Panc1 (cell line): ENCODE measurements around the gene GDI2. TPM values are rescaled to one million over a fixed set of nuclear protein-coding genes. Genes with fewer than 3 reads are reported as not detected.
A peak's percentile ranks its signal among the peaks of the same experiment; 100 is the strongest.

ENCODE experiments used
- ATAC-seq: fragments of 200-7000 bp; cut with Tn5 transposase; 2 replicates; pipeline ENCODE4 v1.9.1; 2020; ENCODE audit warnings: mild to moderate bottlenecking, moderate library complexity
- BruUV-seq: library from RNA; stranded (reverse); fragments of 400-500 nt; replicated peaks from 2 replicates; lab custom pipeline; 2021; lab: Mats Ljungman, UMichigan
- CTCF ChIA-PET: fragments of 300-600 bp; sonication (Branson Sonifier 250); formaldehyde crosslinking; loops from one replicate; lab custom pipeline; 2022; ENCODE audit warnings: antibody characterized with exemption; lab: Charles Lee
- POLR2A ChIA-PET: fragments of 300-600 bp; sonication (Branson Sonifier 250); formaldehyde crosslinking; loops from one replicate; lab custom pipeline; 2022; ENCODE audit warnings: antibody characterized with exemption; lab: Charles Lee
- DNase-seq: peaks from one replicate; pipeline ENCODE4 v3.0.0-alpha.2; 2010; ENCODE audit warnings: low read depth, low spot score
- H3K27ac ChIP-seq: 2 replicates; pipeline ENCODE4 v1.5.1; 2011; ENCODE audit warnings: mild to moderate bottlenecking, low read length, inconsistent platforms
- H3K27me3 ChIP-seq: fragments of 200-500 bp; sonication (Bioruptor generic); 2 replicates; pipeline ENCODE4 v1.6.0; 2014; ENCODE audit warnings: low read length, inconsistent platforms; ENCODE audit not compliant: control insufficient read depth, insufficient read depth
- H3K36me3 ChIP-seq: fragments of 200-500 bp; sonication (Bioruptor generic); 2 replicates; pipeline ENCODE4 v1.5.1; 2014; ENCODE audit warnings: inconsistent platforms, mild to moderate bottlenecking, low read length, moderate library complexity; ENCODE audit not compliant: control insufficient read depth, insufficient read depth
- H3K4me1 ChIP-seq: 2 replicates; pipeline ENCODE4 v1.5.1; 2011; ENCODE audit warnings: inconsistent platforms, mild to moderate bottlenecking, low read length, moderate library complexity; ENCODE audit not compliant: control insufficient read depth, insufficient read depth
- H3K4me3 ChIP-seq, 2 experiments: 2 replicates each; pipeline ENCODE4 v1.5.1; 2011 to 2012; ENCODE audit warnings: low read depth in 2 of 2, low read length in 2 of 2, mild to moderate bottlenecking in 2 of 2, inconsistent platforms in 1 of 2, moderate library complexity in 1 of 2
- H3K9me3 ChIP-seq: fragments of 200-500 bp; sonication (Bioruptor generic); 2 replicates; pipeline ENCODE4 v1.5.1; 2014; ENCODE audit warnings: low read depth, mild to moderate bottlenecking, inconsistent platforms, low read length, moderate library complexity; ENCODE audit not compliant: control insufficient read depth, insufficient read depth
- POLR2AphosphoS5 ChIP-seq: IDR thresholded peaks from 2 replicates; pipeline ENCODE4 v1.6.1; 2012; ENCODE audit warnings: mild to moderate bottlenecking, low read depth, low read length, moderate library complexity
- REST ChIP-seq, 2 experiments: IDR thresholded peaks; 2 replicates each; pipeline ENCODE4 v1.6.1; 2011 to 2012; ENCODE audit warnings: low read depth in 2 of 2, control low read depth in 1 of 2, low read length in 1 of 2, mild to moderate bottlenecking in 1 of 2, moderate library complexity in 1 of 2; ENCODE audit not compliant: insufficient read depth in 1 of 2
- SIN3A ChIP-seq: IDR thresholded peaks from 2 replicates; pipeline ENCODE4 v1.6.1; 2012; ENCODE audit warnings: low read depth, mild to moderate bottlenecking, low read length, moderate library complexity, borderline replicate concordance; ENCODE audit not compliant: insufficient read depth
- TCF7L2 ChIP-seq: IDR thresholded peaks from 2 replicates; pipeline ENCODE4 v1.6.1; 2011; ENCODE audit warnings: mild to moderate bottlenecking, low read depth, low read length, inconsistent platforms
- in situ Hi-C: cut with HindIII; loops from 2 replicates; pipeline ENCODE4 v1.10.0; 2016; ENCODE audit warnings: low sequenced_read_pairs, low pct_unique_long_range_greater_than_20kb
- intact Hi-C: fragments of 100-400 bp; cut with micrococcal nuclease; formaldehyde crosslinking; loops from one replicate; pipeline ENCODE4 v1.10.0; 2022; ENCODE audit not compliant: unreplicated experiment
- total RNA-seq: library from RNA; stranded (reverse); gene quantifications from one replicate; pipeline ENCODE4 v1.2.1, GENCODE V29; 2021; ENCODE audit not compliant: unreplicated experiment
- TF ChIP-seq, protein P1 (sequence below): fragments of 450-650 bp; IDR thresholded peaks from 2 replicates; pipeline ENCODE4 v1.5.1; 2017; ENCODE audit warnings: mild to moderate bottlenecking

Gene GDI2
- total RNA-seq, 1 experiment from 2014 or later, result 130 TPM

GRCh38 chr10:5760515-5760914 is 52.7 kb downstream of the GDI2 start:
- no peak for DNase-seq
- ChIA-PET CTCF (no interaction called here), POLR2A (no interaction called here)
- in situ Hi-C loops (no loop called here), intact Hi-C loops (no loop called here)
- no TSS peak for BruUV-seq
- no peak overlapping the region for H3K4me3 ChIP-seq
- no peaks in the 10 kb centered on the region for H3K27me3 ChIP-seq
- H3K9me3 ChIP-seq, result no peaks in the 10 kb centered on the region
- TF ChIP-seq TCF7L2, result no peak
- no peak for ATAC-seq
- peaks cover 19% of the 10 kb centered on the region for H3K36me3 ChIP-seq
- H3K27ac ChIP-seq, result no peak overlapping the region
- no peaks in the 10 kb centered on the region; the same call in 1 of the 2 replicates for H3K4me1 ChIP-seq

GRCh38 chr10:5758927-5759326 is 54.3 kb downstream of the GDI2 start:
- no peaks in the 10 kb centered on the region; the same call in 1 of the 2 replicates for H3K4me1 ChIP-seq
- H3K4me3 ChIP-seq, result no peak overlapping the region
- no peaks in the 10 kb centered on the region for H3K9me3 ChIP-seq
- BruUV-seq, result TSS peak; percentile 28
- peaks cover 12% of the 10 kb centered on the region for H3K36me3 ChIP-seq
- no peak for TF ChIP-seq SIN3A
- TF ChIP-seq POLR2AphosphoS5, result no peak
- no peak for TF ChIP-seq TCF7L2
- no peak for TF ChIP-seq REST (IDR thresholded peaks at IDR 0.05; ENCODE audit: insufficient read depth in 1 of 2, low read depth in 2 of 2, low read length in 1 of 2)
- TF ChIP-seq, protein P1, sequence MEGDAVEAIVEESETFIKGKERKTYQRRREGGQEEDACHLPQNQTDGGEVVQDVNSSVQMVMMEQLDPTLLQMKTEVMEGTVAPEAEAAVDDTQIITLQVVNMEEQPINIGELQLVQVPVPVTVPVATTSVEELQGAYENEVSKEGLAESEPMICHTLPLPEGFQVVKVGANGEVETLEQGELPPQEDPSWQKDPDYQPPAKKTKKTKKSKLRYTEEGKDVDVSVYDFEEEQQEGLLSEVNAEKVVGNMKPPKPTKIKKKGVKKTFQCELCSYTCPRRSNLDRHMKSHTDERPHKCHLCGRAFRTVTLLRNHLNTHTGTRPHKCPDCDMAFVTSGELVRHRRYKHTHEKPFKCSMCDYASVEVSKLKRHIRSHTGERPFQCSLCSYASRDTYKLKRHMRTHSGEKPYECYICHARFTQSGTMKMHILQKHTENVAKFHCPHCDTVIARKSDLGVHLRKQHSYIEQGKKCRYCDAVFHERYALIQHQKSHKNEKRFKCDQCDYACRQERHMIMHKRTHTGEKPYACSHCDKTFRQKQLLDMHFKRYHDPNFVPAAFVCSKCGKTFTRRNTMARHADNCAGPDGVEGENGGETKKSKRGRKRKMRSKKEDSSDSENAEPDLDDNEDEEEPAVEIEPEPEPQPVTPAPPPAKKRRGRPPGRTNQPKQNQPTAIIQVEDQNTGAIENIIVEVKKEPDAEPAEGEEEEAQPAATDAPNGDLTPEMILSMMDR, result no peak
- intact Hi-C loops, result no loop called here
- POLR2A ChIA-PET, result no interaction called here
- no peaks in the 10 kb centered on the region for H3K27me3 ChIP-seq
- no peak for DNase-seq
- ATAC-seq, result 0 out of 2 replicates have a peak, but pooled peaks have one; percentile 47
- H3K27ac ChIP-seq, result no peak overlapping the region
- CTCF ChIA-PET, result no interaction called here
- in situ Hi-C loops, result no loop called here

GRCh38 chr10:5757766-5758517 is 55.3 kb downstream of the GDI2 start:
- Histone ChIP-seq H3K36me3 (peaks cover 9% of the 10 kb centered on the region; the same call in 1 of the 2 replicates), H3K4me3 (no peak overlapping the region), H3K27ac (no peak overlapping the region), H3K27me3 (no peaks in the 10 kb centered on the region), H3K4me1 (no peaks in the 10 kb centered on the region), H3K9me3 (no peaks in the 10 kb centered on the region)
- no peak for DNase-seq
- in situ Hi-C loops (no loop called here), intact Hi-C loops (no loop called here)
- ChIA-PET POLR2A (no interaction called here), CTCF (no interaction called here)
- no peak for ATAC-seq
- no peak for TF ChIP-seq TCF7L2
- no peak for TF ChIP-seq REST (IDR thresholded peaks at IDR 0.05; ENCODE audit: insufficient read depth in 1 of 2, low read depth in 2 of 2, low read length in 1 of 2)
- no peak for TF ChIP-seq SIN3A
- TF ChIP-seq, protein P1, result no peak
- no peak for TF ChIP-seq POLR2AphosphoS5
- no TSS peak for BruUV-seq
